HPDE6-E6E7 (cell line): ENCODE measurements around the gene ARHGDIB.

Experiments used
- DNase-seq: peaks from one replicate; pipeline ENCODE4 v3.0.0; 2011; ENCODE audit warnings: missing footprints; ENCODE audit errors: extremely low spot score

The ARHGDIB gene

GRCh38 chr12:14931359-14931758 lies 30.0 kb downstream of the ARHGDIB start:
- DNase-seq, result no peak

GRCh38 chr12:14930299-14930698 lies 31.1 kb downstream of the ARHGDIB start:
- DNase-seq, result no peak

GRCh38 chr12:14928931-14929330 lies 32.5 kb downstream of the ARHGDIB start:
- DNase-seq, result peak; percentile 77

- no peak for DNase-seq
Observed at GRCh38 chr12:14927267-14927666, 34.1 kb downstream of the ARHGDIB start.

- no peak for DNase-seq
Observed at GRCh38 chr12:14924541-14924940, 36.9 kb downstream of the ARHGDIB start.

GRCh38 chr12:14923944-14924343 lies 37.5 kb downstream of the ARHGDIB start:
- no peak for DNase-seq

GRCh38 chr12:14921218-14921617 lies 40.2 kb downstream of the ARHGDIB start:
- DNase-seq, result no peak

GRCh38 chr12:14920475-14921126 lies 40.8 kb downstream of the ARHGDIB start:
- no peak for DNase-seq

- DNase-seq, result no peak
Observed at GRCh38 chr12:14919455-14919854, 41.9 kb downstream of the ARHGDIB start.

- DNase-seq, result no peak
Observed at GRCh38 chr12:14915736-14916135, 45.7 kb downstream of the ARHGDIB start.

- peak; percentile 31 for DNase-seq
Observed at GRCh38 chr12:14913381-14913781, 48.0 kb downstream of the ARHGDIB start.

- no peak for DNase-seq
Observed at GRCh38 chr12:14911131-14911530, 50.3 kb downstream of the ARHGDIB start.

- peak; percentile 60 for DNase-seq
Observed at GRCh38 chr12:14910090-14910915, 51.1 kb downstream of the ARHGDIB start.

- DNase-seq, result no peak
Observed at GRCh38 chr12:14907953-14908352, 53.4 kb downstream of the ARHGDIB start.

- DNase-seq, result no peak
Observed at GRCh38 chr12:14906114-14906513, 55.3 kb downstream of the ARHGDIB start.

GRCh38 chr12:14905269-14906004 lies 56.0 kb downstream of the ARHGDIB start:
- no peak for DNase-seq

GRCh38 chr12:14904854-14905253 lies 56.5 kb downstream of the ARHGDIB start:
- no peak for DNase-seq

GRCh38 chr12:14903386-14904098 lies 57.9 kb downstream of the ARHGDIB start:
- DNase-seq, result no peak

- DNase-seq, result no peak
Observed at GRCh38 chr12:14902465-14902864, 58.9 kb downstream of the ARHGDIB start.

- no peak for DNase-seq
Observed at GRCh38 chr12:14901228-14901562, 60.2 kb downstream of the ARHGDIB start.

GRCh38 chr12:14900521-14901227 lies 60.7 kb downstream of the ARHGDIB start:
- DNase-seq, result no peak
